ENCODE results near the gene MYH7.

GRCh38 chr14:23425169-23425568, 10.3 kb downstream of the MYH7 start:
- no peak for TF ChIP-seq POLR2A (IDR thresholded peaks at IDR 0.05)
- TF ChIP-seq CTCF (IDR thresholded peaks at IDR 0.05): no peak
- TF ChIP-seq EP300 (IDR thresholded peaks at IDR 0.05): no peak

All from ovary (tissue), 3 donors.